GM12878 (cell line): ENCODE data around the gene TCEANC2. TPM values are rescaled to one million over a fixed set of nuclear protein-coding genes. Genes with fewer than 3 reads are reported as not detected.

Experiments
- ATAC-seq: fragments of 200-7000 bp; cut with Tn5 transposase; 3 replicates; pipeline ENCODE4 v1.9.1; 2020; ENCODE audit warnings: mild to moderate bottlenecking, moderate library complexity
- BruUV-seq: library from RNA; stranded (reverse); fragments of 400-500 nt; replicated peaks from 2 replicates; lab custom pipeline; 2021; lab: Mats Ljungman, UMichigan
- CTCF ChIA-PET: fragments of 300-600 bp; sonication (Branson Sonifier 250); formaldehyde crosslinking; extraction: SDS; loops from one replicate; lab custom pipeline; 2021; ENCODE audit warnings: inconsistent platforms; lab: Yijun Ruan, JAX
- POLR2A ChIA-PET: fragments of 350-600 bp; formaldehyde crosslinking; extraction: SDS; loops from one replicate; lab custom pipeline; 2021; ENCODE audit warnings: inconsistent platforms; lab: Charles Lee
- RAD21 ChIA-PET: fragments of 300-600 bp; sonication (Branson Sonifier 250); formaldehyde crosslinking; loops from one replicate; lab custom pipeline; 2023; ENCODE audit warnings: antibody characterized with exemption; ENCODE audit not compliant: unreplicated experiment; lab: Charles Lee
- SMC1A ChIA-PET: fragments of 300-600 bp; sonication (Branson Sonifier 250); formaldehyde crosslinking; loops from one replicate; lab custom pipeline; 2023; ENCODE audit not compliant: unreplicated experiment, uncharacterized antibody; lab: Charles Lee
- DNase-seq: peaks from one replicate; pipeline ENCODE4 v3.0.0-alpha.2; 2011; ENCODE audit warnings: low read depth, low spot score
- FAIRE-seq: peaks from 3 replicates; lab custom pipeline; 2011; peaks lifted over from hg19 to GRCh38; lab: Jason Lieb, UNC
- H2AFZ ChIP-seq: 2 replicates; pipeline ENCODE4 v1.6.0; 2011; ENCODE audit warnings: low read depth, low read length, control low read depth; ENCODE audit not compliant: control insufficient read depth
- H3K27ac ChIP-seq: 2 replicates; pipeline ENCODE4 v1.5.1; 2011; ENCODE audit warnings: control low read depth; ENCODE audit not compliant: control insufficient read depth, insufficient read depth
- H3K27me3 ChIP-seq, 2 experiments: replicated peaks in 1 of 2; 2 replicates each; pipeline versions ENCODE4 v1.6.0 to v1.6.1; 2011; ENCODE audit warnings: low read length in 1 of 2; ENCODE audit not compliant: control insufficient read depth in 2 of 2, insufficient read depth in 2 of 2
- H3K36me3 ChIP-seq, 2 experiments: 2 replicates each; pipeline ENCODE4 v1.5.1; 2011; ENCODE audit warnings: low read length in 1 of 2; ENCODE audit not compliant: control insufficient read depth in 2 of 2, insufficient read depth in 2 of 2
- H3K4me1 ChIP-seq: 2 replicates; pipeline ENCODE4 v1.6.1; 2011; ENCODE audit warnings: mild to moderate bottlenecking, low read length, moderate library complexity, mixed read lengths; ENCODE audit not compliant: control insufficient read depth, insufficient read depth
- H3K4me2 ChIP-seq: 2 replicates; pipeline ENCODE4 v1.6.0; 2011; ENCODE audit warnings: control low read depth; ENCODE audit not compliant: control insufficient read depth, insufficient read depth
- H3K4me3 ChIP-seq: fragments of 200-600 bp; sonication (generic); 2 replicates; pipeline ENCODE4 v1.5.1; 2016
- H3K79me2 ChIP-seq: 2 replicates; pipeline ENCODE4 v1.6.0; 2011; ENCODE audit warnings: low read length; ENCODE audit not compliant: control insufficient read depth, insufficient read depth
- H3K9ac ChIP-seq: 2 replicates; pipeline ENCODE4 v1.8.0; 2011; ENCODE audit warnings: low read length, control low read depth, mixed read lengths; ENCODE audit not compliant: control insufficient read depth, insufficient read depth
- H3K9me3 ChIP-seq: replicated peaks from 3 replicates; pipeline ENCODE4 v1.5.1; 2011; ENCODE audit warnings: mild to moderate bottlenecking, low read length; ENCODE audit not compliant: control insufficient read depth, insufficient read depth
- H4K20me1 ChIP-seq: 2 replicates; pipeline ENCODE4 v1.6.0; 2011; ENCODE audit not compliant: control insufficient read depth, insufficient read depth
- ATF3 ChIP-seq: IDR thresholded peaks from 2 replicates; pipeline ENCODE4 v1.6.1; 2011; ENCODE audit warnings: low read depth, mild to moderate bottlenecking, low read length, moderate library complexity, borderline replicate concordance; ENCODE audit errors: extremely low read depth
- CEBPZ ChIP-seq: fragments of 150-350 bp; IDR thresholded peaks from 2 replicates; pipeline ENCODE4 v1.6.1; 2016; ENCODE audit warnings: low read depth, low read length
- E2F4 ChIP-seq: IDR thresholded peaks from 2 replicates; pipeline ENCODE4 v1.6.1; 2012; ENCODE audit warnings: low read depth, low read length, improper control_type of control experiment
- MEF2A ChIP-seq: IDR thresholded peaks from 2 replicates; pipeline ENCODE4 v1.6.1; 2011; ENCODE audit warnings: low read depth, mild to moderate bottlenecking, low read length, moderate library complexity; ENCODE audit not compliant: insufficient read depth
- NR2C2 ChIP-seq: IDR thresholded peaks from 2 replicates; pipeline ENCODE4 v1.6.1; 2011; ENCODE audit warnings: borderline replicate concordance, low read depth; ENCODE audit not compliant: control insufficient read depth, insufficient read length
- NR2F1 ChIP-seq: fragments of 450-650 bp; conservative IDR thresholded peaks from 2 replicates; pipeline ENCODE4 v1.6.1; 2017; ENCODE audit warnings: mild to moderate bottlenecking
- POLR2AphosphoS2 ChIP-seq: IDR thresholded peaks from 2 replicates; pipeline ENCODE4 v1.6.1; 2011; ENCODE audit warnings: low read depth, mild to moderate bottlenecking, low read length, improper control_type of control experiment, moderate library complexity
- POU2F2 ChIP-seq: IDR thresholded peaks from 3 replicates; pipeline ENCODE4 v1.6.1; 2011; ENCODE audit warnings: low read depth, mild to moderate bottlenecking, low read length, borderline replicate concordance
- RELB ChIP-seq: fragments of 450-650 bp; IDR thresholded peaks from 2 replicates; pipeline ENCODE4 v1.6.1; 2017; ENCODE audit warnings: low read depth, mild to moderate bottlenecking, moderate library complexity
- SIN3A ChIP-seq: IDR thresholded peaks from 2 replicates; pipeline ENCODE4 v1.6.1; 2012; ENCODE audit warnings: low read depth, low read length, improper control_type of control experiment
- SUPT20H ChIP-seq: IDR thresholded peaks from 2 replicates; pipeline ENCODE4 v1.6.1; 2011; ENCODE audit warnings: low read depth, mild to moderate bottlenecking, low read length, moderate library complexity, borderline replicate concordance; ENCODE audit not compliant: control insufficient read depth
- TBL1XR1 ChIP-seq: IDR thresholded peaks from 2 replicates; pipeline ENCODE4 v1.6.1; 2012; ENCODE audit warnings: low read depth, low read length, improper control_type of control experiment
- TCF3 ChIP-seq: IDR thresholded peaks from 2 replicates; pipeline ENCODE4 v1.6.1; 2012; ENCODE audit warnings: low read depth, mild to moderate bottlenecking, low read length, borderline replicate concordance; ENCODE audit not compliant: insufficient read depth
- ZNF384 ChIP-seq: IDR thresholded peaks from 2 replicates; pipeline ENCODE4 v1.6.1; 2012; ENCODE audit warnings: low read depth, mild to moderate bottlenecking, low read length, improper control_type of control experiment, borderline replicate concordance
- WGBS: methylation state at CpG from one replicate; pipeline ENCODE4 v1.1.6; 2016; ENCODE audit warnings: low lambda C conversion rate; ENCODE audit not compliant: insufficient replicate concordance, insufficient coverage; ENCODE audit errors: missing lambda C conversion rate; 5-methylcytosine and 5-hydroxymethylcytosine counted together
- in situ Hi-C: fragments of 300-500 bp; cut with MboI; formaldehyde crosslinking; loops from 9 replicates; pipeline ENCODE4 v1.14.3; 2018; ENCODE audit warnings: mixed read lengths
- intact Hi-C: fragments of 100-400 bp; cut with micrococcal nuclease; formaldehyde crosslinking; loops from one replicate; pipeline ENCODE4 v1.14.2; 2022; ENCODE audit not compliant: unreplicated experiment
- polyA plus RNA-seq, 11 experiments: library from polyadenylated mRNA; depleted of rRNA in 4 of 11; unstranded in 6 of 11; stranded (reverse) in 5 of 11; fragments of >200 nt; fragmentation: Nextera tagmentation in 4 of 11; fragmentation: Illumina TruSeq in 1 of 11; extraction: Ambion mirVana in 4 of 11; extraction: Trizol in 1 of 11; gene quantifications; 1 replicate in 1 of 11; 2 replicates in 10 of 11; pipeline versions ENCODE4 v1.2.1 to v1.2.3, GENCODE V29; 2011 to 2016; ENCODE audit warnings: inconsistent platforms in 2 of 11, missing spikeins in 2 of 11, low read depth in 1 of 11
- total RNA-seq, 4 experiments: library from RNA; depleted of rRNA in 3 of 4; stranded (reverse); fragments of >200 nt in 3 of 4; fragmentation: Illumina TruSeq in 1 of 4; extraction: Trizol in 1 of 4; gene quantifications; 2 replicates each; pipeline versions ENCODE4 v1.2.1 to v1.2.3, GENCODE V29; 2013 to 2021

Gene TCEANC2
- total and polyA plus RNA-seq, 10 of the 15 experiments (the other 5 are each of a cell fraction or from before 2014, with no cell fraction given) = 4.4 to 13.2 (median 6.4) TPM

GRCh38 chr1:54047384-54048305 is 5.8 kb upstream of the TCEANC2 start:
- FAIRE-seq (no peak), ATAC-seq (peak; percentile 67), DNase-seq (no peak)
- no TSS peak for BruUV-seq
- Histone ChIP-seq H3K4me1 (peaks cover 18% of the 10 kb centered on the region), H3K9me3 (no peaks in the 10 kb centered on the region), H2AFZ (no peak overlapping the region), H3K27ac (peak overlapping the region; percentile 50), H3K27me3 (no peaks in the 10 kb centered on the region), H4K20me1 (no peaks in the 10 kb centered on the region), H3K9ac (no peak overlapping the region), H3K4me3 (peak overlapping the region; percentile 39; the same call in 1 of the 2 replicates), H3K4me2 (peak overlapping the region; percentile 82), H3K79me2 (peaks cover 66% of the 10 kb centered on the region), H3K36me3 (peaks cover 0 to 3% of the 10 kb centered on the region in 2 experiments; a peak in 2 of 4 replicates)
- WGBS = 51% methylated on average over 5 of the region's 5 CpGs
- intact Hi-C loops (no loop called here), in situ Hi-C loops (no loop called here)
- ChIA-PET RAD21 (interaction anchor here (1.5 to 2.9 kb wide), 4 partner anchors 34 to 168 kb away, joined by 4 to 13 read pairs (median 4); partner anchors contain the start of genes CYB5RL, IFT25, LRRC42 and MRPL37), CTCF (interaction anchor here (1.2 to 2.2 kb wide), 9 partner anchors 11 to 754 kb away, joined by 3 to 11 read pairs (median 7); no protein-coding TSS in a partner anchor), POLR2A (no interaction called here), SMC1A (interaction anchor here (0.9 to 2.9 kb wide), 10 partner anchors 8 to 187 kb away, joined by 3 to 9 read pairs (median 4); no protein-coding TSS in a partner anchor)
- TF ChIP-seq SIN3A (no peak), TBL1XR1 (no peak), MEF2A (0 out of 2 replicates have a peak, but pooled peaks have one; percentile 5), NR2C2 (no peak), POU2F2 (no peak), ATF3 (no peak), NR2F1 (peak; percentile 70), ZNF384 (0 out of 2 replicates have a peak, but pooled peaks have one; percentile 22), POLR2AphosphoS2 (no peak), RELB (0 out of 2 replicates have a peak, but pooled peaks have one; percentile 45), E2F4 (no peak), TCF3 (0 out of 2 replicates have a peak, but pooled peaks have one; percentile 18), CEBPZ (no peak), SUPT20H (no peak)
